HG02571 (cell line): ENCODE results near the gene RAMP1.
"Not testable (repeated sequence)": the region's sequence is repeated elsewhere in the genome, so short reads cannot be mapped to it uniquely, and the experiment has no call there.

ENCODE experiments used
- ATAC-seq: cut with Tn5 transposase; IDR thresholded peaks from one replicate; pipeline ENCODE4 v1.9.1; 2021; ENCODE audit warnings: mild to moderate bottlenecking, moderate library complexity; ENCODE audit not compliant: unreplicated experiment

Gene RAMP1

DNA sequence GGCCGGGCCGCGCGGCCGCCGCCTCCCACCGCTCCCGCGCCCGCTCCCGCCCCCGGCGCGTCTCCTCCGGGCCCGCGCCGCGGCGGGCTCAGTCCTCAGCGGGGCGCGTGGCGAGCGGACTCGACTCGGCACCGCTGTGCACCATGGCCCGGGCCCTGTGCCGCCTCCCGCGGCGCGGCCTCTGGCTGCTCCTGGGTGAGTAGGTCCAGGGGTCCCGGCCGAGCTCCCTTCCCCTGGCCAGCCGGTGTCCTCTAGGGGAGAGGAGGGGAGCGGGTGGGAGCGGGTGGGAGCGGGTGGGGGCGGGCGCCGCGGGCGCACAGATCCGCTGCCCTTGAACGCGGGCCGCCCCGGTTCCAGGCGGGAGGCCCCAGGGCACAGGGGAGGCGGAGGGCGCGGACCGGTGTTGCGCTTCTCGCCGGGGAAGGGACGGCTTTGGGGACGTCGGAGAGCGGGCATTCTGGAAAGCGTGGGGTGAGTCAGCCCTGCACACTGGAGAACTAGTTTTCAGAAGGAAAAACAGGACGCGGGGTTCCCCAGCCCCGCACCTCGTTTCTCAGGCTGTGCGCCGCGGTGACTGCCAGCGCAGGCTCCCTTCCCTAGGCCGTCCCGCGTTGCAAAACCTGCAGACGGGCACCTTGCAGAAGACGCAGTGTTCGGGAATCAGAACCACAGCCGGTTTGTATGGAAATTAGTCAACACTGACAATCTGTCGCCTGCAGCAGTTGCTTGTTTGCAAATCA is at the start of gene RAMP1:
Gene RAMP1, plus strand, starts transcription at position 91 of the 740 bp plus-strand sequence. Its CDS starts 53 bp downstream, at position 144.
- ATAC-seq, result no peak

DNA sequence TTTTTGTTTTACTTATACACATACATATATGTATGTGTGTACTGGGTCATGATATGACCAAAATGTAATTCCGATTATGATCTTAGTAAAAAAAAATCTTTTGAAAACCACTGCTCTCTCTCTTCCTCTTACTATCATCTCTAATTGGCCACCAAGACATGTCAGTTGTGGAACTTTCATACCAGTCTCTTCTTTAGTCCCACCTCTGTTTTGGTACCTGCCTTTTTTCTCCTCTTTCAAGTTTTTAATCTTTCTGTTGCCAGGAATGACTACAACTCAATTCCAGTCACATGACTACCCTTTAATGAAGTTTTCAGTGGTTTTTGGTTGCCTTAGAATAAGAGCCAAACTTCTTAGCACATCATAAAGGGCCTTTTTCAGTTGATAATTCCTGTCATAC is 43.8 kb upstream of the RAMP1 start:
- no peak for ATAC-seq

DNA sequence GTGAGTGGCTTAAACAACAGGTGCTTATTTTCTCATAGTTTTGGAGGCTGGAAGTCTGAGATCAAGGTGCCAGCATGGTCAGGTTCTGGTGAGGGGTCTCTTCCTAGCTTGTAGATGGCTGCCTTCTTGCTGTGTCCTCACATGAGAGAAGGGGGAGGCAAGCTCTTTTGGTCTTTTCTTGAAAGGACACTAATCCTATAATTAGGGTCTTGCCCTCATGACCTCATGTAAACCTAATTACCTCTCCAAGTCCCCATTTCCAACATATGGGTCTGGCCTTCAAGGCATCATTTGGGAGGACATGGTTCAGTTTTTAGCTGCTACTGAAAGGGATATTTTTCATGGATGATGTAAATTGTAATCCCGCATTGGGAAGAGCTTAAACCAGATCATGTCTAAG is 42.9 kb upstream of the RAMP1 start:
- no peak for ATAC-seq

DNA sequence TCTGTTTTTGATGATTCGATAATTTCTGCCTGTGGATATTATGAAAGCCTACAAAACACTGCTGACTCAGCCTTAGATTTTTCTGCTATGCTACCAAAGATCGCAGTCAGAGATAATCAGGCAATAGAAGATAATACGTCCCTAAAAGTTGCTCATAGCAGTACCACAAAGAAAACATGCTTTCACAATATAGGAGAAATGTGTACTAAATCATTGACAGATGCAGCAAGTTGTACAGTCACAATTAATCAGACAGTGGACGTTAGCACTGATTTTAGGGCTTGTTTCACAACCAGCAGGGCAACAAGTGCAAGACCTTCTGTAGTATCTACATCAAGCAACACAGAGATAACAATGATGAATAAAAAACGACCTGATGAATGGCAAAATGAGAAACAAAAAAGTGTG is 41.4 kb upstream of the RAMP1 start:
- no peak for ATAC-seq

DNA sequence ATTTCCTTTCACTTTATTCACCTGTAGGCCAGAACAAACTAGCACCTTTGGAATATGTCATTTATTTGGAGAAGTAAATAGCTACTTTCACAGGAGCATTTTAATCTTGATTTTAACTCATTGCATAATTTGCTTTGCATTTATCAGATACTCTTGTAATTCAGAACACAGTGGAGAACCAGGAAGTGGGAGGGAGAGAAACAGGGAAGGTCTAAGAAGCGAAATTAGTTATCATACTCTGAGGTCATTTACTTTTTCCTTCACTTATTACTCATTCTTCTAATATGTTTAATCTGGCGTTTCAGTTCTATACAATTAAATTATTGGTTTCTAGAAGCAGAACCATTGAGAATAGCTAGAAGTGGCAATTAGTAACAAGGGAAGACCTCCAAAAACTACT is 40.2 kb upstream of the RAMP1 start:
- no peak for ATAC-seq

DNA sequence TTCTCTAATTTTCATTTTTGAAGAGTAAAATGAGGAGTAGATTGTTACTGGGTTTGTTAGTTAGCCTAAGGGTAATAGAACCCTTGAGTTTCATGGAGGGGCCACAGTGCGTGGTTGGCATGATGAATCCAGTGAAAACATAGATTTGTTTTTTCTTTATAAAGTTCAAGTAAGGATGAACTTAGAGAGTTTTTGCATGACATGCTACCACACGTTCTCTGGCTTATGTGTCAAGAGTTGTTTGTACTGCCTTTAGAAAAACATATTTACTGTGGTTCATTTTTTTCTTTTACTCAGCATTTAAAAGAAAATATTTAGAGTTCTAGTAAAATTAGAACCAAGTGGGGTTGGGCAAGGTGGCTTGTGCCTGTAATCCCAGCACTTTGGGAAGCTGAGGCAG is 39.0 kb upstream of the RAMP1 start:
- ATAC-seq, result no peak

DNA sequence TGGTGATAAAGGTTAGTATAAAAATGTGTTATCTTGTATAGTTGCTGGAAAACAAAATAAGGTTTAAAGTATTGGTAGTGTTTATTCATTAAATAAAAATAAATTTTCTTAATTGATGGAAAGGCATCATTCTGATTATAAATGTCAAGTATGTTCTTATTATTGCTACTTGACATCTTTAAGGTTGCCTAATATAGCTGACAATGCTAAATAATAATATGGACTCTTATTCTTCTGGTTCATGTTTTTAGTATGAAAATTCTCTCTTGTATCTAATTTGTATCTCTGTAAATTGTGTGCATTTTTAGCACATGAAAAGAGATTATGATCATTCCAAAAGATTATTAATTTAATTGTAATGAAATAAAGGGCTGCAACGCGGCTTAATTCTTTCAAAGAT is 35.9 kb upstream of the RAMP1 start:
- ATAC-seq, result no peak

DNA sequence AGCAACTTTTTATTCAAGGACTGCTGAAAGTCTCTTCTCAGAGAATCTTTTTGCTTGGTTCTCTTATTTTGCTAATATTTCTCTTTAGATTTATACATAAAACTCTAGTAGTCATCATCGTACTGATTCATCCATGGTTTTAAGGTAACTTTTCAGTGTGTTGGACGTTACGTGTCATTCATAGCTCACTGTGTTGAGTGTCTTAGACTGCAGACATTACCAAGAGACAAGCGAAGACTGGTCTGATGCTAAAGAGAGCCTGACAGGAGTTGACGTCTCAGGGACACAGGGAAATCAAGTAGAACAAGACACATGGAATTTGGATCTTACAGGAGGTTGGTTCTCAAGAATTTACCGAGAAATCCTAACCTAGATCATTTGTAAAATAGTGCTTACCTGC is 35.3 kb upstream of the RAMP1 start:
- ATAC-seq, result no peak

DNA sequence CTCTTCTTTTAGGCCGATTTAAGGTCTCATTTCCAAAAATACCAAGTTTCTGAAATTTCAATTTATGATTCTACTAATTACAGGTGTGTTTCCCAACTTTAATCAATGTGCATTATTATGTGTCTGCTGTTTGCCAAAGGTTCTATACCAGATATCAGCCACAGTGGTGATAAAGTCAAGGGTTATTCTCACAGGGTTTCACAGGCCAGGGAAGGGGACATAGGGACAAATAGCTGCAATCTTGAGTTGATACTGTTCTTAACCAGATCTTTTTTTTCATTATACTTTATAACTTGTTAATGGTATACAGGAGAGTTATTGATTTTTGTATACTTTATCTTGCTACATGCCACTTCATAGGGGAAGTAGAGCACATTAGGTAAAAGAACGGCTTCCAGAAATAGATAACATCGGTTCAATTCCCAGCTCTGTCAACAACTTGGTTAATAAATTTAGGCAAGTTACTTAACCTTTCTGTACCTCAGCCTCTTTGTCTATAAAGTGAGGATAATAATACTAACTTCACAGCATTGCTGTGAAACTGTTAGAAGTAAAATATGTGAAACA is 31.9 kb upstream of the RAMP1 start:
- ATAC-seq, result no peak

DNA sequence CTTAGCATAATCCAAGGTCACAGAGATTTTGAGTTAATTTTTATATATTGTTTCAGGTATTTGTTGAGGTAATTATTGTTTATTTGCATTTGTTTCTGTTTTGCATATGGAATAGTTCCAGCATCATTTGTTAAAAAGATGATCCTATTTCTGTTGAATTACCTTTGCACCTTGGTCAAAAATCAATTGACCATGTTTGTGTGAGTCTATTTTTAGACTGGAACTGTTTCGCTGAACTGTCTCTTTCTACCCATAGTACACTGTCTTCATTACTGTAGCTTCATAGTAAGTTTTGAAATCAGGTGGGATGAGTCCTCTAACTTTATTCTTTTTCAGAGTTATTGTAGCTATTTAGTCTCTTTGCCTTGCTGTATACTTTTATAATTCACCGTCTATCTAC is 28.9 kb upstream of the RAMP1 start:
- ATAC-seq, result no peak

DNA sequence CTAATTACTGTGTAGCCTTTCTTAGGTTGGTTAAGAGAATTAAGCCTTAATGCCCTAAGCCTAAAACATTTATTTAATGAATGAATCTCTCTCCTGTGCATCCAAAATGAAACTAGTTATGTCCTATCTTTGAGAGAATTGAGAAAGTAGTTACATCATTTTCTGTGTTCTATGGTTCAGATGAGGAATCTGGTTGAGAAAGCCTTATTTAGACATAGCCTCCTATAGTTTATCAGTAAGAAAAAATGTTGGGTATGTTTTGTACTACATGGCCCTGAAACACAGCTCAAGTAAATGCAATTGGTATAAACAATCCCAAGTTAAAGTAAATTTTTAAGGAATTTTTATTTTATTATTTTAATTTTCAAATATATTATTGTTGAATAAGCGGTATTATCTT is 25.9 kb upstream of the RAMP1 start:
- no peak for ATAC-seq

DNA sequence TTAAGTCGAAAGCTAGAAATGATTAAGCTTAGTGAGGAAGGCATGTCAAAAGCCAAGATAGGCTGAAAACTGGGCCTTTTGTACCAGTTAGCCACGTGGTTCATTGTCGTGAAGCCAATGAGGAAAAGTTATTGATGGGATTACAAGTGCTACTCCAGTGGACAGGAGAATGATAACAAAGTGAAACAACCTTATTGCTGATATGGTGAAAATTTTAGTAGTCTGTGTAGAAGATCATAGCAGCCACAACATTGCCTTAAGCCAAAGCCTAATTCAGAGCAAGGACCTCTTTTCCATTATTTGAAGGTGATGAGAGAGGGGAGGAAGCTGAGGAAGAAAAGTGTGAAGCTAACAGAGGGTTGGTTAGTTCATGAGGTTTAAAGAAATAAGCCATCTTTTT is 24.1 kb upstream of the RAMP1 start:
- ATAC-seq, result no peak

DNA sequence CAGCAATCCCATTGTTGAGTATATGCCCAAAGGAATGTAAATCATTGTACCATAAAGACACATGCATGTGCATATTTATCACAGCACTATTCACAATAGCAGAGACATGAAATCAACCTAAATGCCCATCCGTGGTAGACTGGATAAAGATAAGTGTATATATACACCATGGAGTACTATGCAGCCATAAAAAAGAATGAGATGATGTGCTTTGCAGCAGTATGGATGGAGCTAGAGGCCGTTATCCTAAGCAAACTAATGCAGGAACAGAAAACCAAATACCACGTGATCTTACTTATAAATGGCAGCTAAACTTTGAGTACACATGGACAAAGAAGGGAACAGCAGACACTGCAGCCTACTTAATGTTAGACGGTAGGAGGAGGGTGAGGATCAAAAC is 18.4 kb upstream of the RAMP1 start:
- ATAC-seq, result no peak

DNA sequence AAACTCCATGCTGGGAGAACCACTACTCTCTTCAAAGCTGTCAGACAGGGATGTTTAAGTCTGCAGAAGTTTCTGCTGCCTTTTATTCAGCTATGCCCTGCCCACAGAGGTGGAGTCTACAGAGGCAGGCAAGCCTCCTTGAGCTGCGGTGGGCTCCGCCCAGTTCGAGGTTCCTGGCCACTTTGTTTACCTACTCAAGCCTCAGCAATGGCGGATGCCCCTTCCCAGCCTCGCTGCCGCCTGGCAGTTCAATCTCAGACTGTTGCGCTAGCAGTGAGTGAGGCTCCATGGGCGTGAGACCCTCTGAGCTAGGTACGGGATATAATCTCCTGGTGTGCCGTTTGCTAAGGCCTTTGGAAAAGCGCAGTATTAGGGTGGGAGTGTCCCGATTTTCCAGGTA is 10.5 kb upstream of the RAMP1 start:
- not testable (repeated sequence) for ATAC-seq

DNA sequence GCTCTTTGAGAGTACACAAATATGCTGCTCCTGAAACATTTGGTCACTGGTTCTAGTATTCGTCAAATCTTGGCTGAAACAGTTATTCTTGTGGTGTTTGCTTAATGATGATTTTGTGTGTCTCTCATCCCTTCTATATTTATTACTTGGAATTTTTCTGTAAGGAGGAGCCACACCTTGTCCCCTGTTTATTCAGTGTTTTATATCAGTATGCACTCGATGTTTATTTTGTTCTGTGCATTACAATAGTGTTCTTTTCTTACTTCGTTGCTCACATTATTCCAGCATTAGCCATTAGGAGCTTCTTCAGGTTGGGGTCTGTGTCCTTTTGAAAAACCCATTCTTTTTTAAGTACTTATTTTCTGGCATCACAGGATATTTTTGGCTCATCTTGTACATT is 5.1 kb upstream of the RAMP1 start:
- ATAC-seq, result no peak

DNA sequence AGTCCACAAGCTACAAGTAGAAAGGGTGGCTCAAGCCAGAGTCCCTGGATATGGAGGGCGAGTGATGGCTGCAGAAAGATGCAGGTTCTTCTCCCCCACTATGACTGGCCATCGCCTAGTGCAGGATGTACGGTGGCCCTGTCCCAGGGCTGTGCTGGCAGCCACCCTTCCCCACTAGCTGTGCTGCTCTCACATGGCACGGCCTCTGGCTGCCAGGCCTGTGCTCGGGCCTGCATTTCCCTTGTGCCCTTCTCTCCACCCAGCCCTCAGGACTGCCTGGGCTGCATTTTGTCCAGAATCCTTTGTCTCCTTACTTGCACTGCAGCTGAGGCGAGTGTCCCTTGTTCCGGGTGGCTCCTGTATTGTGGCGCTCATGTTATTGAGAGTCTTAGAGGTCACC is 1.6 kb upstream of the RAMP1 start:
- ATAC-seq, result no peak

DNA sequence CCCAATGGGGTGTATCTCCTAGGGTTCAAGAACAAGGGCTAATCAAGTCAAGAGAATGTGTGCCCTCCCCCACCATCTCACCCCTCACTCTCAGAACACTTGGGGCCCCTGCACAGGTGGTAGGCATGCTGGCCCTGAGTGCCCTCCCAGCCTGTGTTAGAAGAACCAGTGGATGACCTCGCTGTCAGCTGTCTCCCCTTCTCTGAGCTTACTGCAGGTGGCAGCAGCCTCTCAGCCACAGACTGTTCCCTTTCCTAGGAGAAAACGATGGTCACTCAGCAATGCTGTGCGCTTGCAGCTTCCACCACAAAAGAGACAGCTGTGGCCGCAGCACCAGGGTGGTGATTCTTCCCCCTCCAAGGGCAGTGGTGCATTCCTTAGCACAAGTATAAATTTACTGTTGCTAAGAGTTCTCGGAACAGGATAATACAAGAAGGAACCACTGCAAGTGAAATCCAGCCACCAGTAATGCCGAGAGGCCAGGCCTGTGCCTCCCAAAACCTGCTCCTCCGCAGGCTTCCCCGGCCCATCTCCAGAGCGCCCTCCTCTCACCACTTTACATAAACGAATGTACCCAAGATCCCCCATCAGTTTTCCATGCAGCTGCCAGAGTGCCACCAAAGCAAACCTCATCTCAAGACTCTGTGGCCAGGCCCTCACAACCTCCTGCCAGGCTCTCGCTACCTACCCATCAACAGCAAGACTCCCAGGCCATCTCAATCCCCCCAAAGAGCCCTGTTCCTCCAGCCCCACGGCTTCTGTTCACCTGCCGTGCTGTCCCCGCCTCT is 935 bp upstream of the RAMP1 start:
- ATAC-seq, result no peak

DNA sequence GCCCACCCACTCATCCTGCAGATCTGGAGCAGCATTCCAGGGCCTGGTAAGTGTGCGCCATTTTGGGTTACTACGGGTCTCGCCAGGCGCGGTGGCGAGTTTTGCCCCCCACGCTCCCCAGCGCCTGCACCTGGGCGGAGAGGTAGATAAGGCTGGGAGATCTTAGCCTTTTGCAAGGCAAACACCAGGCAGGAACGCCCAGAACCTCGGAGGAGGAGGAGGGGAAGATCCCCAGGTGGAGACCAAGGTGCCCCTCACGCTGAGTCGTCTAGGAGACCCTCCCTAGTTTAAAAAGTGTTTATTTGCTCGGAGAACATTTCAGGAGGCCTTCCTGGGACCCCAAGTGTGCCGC is 365 bp upstream of the RAMP1 start:
- ATAC-seq, result no peak

DNA sequence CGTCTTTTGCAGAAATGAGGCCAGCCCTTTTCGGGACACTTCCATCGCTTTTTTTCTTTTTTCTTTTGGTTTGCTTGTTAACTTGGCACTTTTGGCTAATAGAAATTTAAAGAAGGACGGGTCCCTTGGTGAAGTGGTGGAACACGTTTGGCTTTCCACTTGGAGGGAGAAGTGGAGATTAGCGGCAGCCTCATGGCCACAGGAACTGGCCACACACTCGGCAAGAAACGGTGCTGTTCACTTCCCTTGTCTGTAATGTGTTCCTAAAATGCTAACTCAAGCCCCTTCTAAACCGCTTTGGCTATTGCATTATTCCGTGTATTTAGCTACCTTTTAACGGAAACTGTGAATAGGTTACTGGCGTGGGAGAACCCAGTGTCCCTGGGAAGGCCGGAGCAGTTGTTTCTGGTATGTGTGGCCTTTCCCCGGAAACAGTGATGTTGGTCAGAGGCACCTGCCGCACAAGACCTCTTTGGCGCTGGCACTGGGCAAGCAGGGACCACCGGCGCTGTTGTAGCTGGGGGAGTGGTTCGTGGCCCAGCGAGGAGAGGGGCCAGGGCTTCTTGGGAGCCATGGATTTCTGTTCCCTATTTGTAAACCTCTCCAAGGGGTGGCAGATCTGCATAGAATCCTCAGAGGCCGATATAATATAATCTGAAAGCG is 981 bp downstream of the RAMP1 start:
- ATAC-seq, result no peak

DNA sequence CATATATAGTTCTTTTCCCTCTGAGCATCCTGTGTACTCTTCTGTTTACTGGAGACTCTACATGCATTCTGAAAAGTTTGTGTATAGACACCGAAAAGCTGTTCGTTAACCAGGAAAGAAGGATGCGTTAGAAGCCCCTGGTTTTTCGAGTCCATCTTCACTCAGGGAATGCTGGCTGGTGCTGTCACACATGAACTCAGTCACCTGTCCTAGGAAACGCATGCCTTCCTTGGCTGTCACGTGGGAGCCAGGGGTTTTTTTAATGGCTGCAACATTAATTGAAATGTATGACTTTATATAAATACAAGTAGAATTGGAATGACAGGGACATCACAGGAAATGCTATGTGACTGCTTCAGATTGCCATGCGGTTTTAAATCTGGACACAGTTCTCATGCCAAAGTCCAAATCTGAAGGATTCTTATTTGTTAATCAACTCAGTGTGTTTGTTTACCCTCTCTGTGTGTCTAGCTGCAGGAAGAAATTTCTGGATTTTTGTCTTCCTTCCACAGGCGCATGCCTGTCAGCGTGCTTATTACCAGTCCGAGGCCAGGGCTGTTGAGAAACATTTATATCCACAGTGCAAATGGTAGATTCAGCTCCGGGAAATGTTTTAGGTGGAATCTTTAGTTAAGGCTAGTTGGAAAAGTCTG is 2.6 kb downstream of the RAMP1 start:
- no peak for ATAC-seq

DNA sequence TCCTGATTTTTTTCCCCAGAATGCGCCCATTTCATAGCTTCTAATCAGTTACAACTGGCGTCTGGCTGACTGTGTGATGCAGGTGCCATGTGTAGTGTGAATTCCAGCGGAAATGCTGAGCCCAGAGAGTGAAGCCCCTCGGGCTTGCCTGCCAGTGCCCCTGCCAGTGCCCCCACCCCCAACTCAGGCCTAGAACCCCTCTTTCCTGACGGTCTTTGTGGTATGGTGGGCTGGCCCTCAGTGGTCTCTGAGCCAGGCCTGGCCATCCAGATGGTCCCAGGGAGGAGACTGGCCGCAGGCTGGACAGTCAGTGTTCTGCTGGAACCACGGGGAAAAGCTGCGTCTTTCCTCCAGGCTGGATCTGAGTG is 3.1 kb downstream of the RAMP1 start:
- no peak for ATAC-seq
